Measurements from ENCODE around the gene SRGAP2C. TPM values are rescaled to one million over a fixed set of nuclear protein-coding genes. Genes with fewer than 3 reads are reported as not detected.
A peak's percentile ranks its signal among the peaks of the same experiment; 100 is the strongest.
"Not testable (repeated sequence)": the region's sequence is repeated elsewhere in the genome, so short reads cannot be mapped to it uniquely, and the experiment has no call there.

The SRGAP2C gene
- total RNA-seq, 1 donor from 2014 or later, result 65.3 TPM

- H3K4me3 ChIP-seq (ENCODE audit: insufficient read depth, low read depth, low read length); H3K36me3 Mint-ChIP-seq (ENCODE audit: low read depth, unreplicated experiment); H3K9me3 Mint-ChIP-seq (ENCODE audit: unreplicated experiment); H3K27ac ChIP-seq (ENCODE audit: low read depth, low read length); H3K4me2 ChIP-seq (ENCODE audit: low read length); H3K9ac ChIP-seq (ENCODE audit: low read length); FAIRE-seq; H3K36me3 ChIP-seq (ENCODE audit: insufficient read depth, low read length); H3K27ac Mint-ChIP-seq (ENCODE audit: unreplicated experiment); H3K4me1 Mint-ChIP-seq (ENCODE audit: low read depth, unreplicated experiment); H2AFZ ChIP-seq (ENCODE audit: low read depth, low read length); H3K9me3 ChIP-seq (ENCODE audit: insufficient read depth, low read depth, low read length); H4K20me1 ChIP-seq (ENCODE audit: insufficient read depth, low read length); H3K4me1 ChIP-seq (ENCODE audit: insufficient read depth, low read length); H3K27me3 ChIP-seq (ENCODE audit: insufficient read depth, low read length); H3K27me3 Mint-ChIP-seq (ENCODE audit: low read depth, unreplicated experiment); DNase-seq (ENCODE audit: low read depth); H3K79me2 ChIP-seq (ENCODE audit: insufficient read depth, low read length); H3K4me3 Mint-ChIP-seq (ENCODE audit: unreplicated experiment): not testable (repeated sequence)
Observed at GRCh38 chr1:121207328-121207727, 22.6 kb downstream of the SRGAP2C start.

GRCh38 chr1:121208375-121208774 lies 23.6 kb downstream of the SRGAP2C start:
- not testable (repeated sequence) for H3K36me3 Mint-ChIP-seq (ENCODE audit: low read depth, unreplicated experiment); H3K36me3 ChIP-seq (ENCODE audit: insufficient read depth, low read length); H3K4me3 Mint-ChIP-seq (ENCODE audit: unreplicated experiment); H3K27ac ChIP-seq (ENCODE audit: low read depth, low read length); H4K20me1 ChIP-seq (ENCODE audit: insufficient read depth, low read length); H3K27ac Mint-ChIP-seq (ENCODE audit: unreplicated experiment); H3K27me3 ChIP-seq (ENCODE audit: insufficient read depth, low read length); H3K4me1 ChIP-seq (ENCODE audit: insufficient read depth, low read length); H3K4me3 ChIP-seq (ENCODE audit: insufficient read depth, low read depth, low read length); H3K9me3 Mint-ChIP-seq (ENCODE audit: unreplicated experiment); H3K9me3 ChIP-seq (ENCODE audit: insufficient read depth, low read depth, low read length); H3K9ac ChIP-seq (ENCODE audit: low read length); H3K4me1 Mint-ChIP-seq (ENCODE audit: low read depth, unreplicated experiment); H3K4me2 ChIP-seq (ENCODE audit: low read length); H3K79me2 ChIP-seq (ENCODE audit: insufficient read depth, low read length); FAIRE-seq; H2AFZ ChIP-seq (ENCODE audit: low read depth, low read length); H3K27me3 Mint-ChIP-seq (ENCODE audit: low read depth, unreplicated experiment)
- peak; percentile 23 for DNase-seq (ENCODE audit: low read depth)

GRCh38 chr1:121210778-121211177 lies 26.0 kb downstream of the SRGAP2C start:
- not testable (repeated sequence) for H3K9ac ChIP-seq (ENCODE audit: low read length); H3K4me3 ChIP-seq (ENCODE audit: insufficient read depth, low read depth, low read length); H3K4me1 Mint-ChIP-seq (ENCODE audit: low read depth, unreplicated experiment); H3K36me3 ChIP-seq (ENCODE audit: insufficient read depth, low read length); FAIRE-seq; H3K27me3 ChIP-seq (ENCODE audit: insufficient read depth, low read length); H3K36me3 Mint-ChIP-seq (ENCODE audit: low read depth, unreplicated experiment); H2AFZ ChIP-seq (ENCODE audit: low read depth, low read length); H3K9me3 ChIP-seq (ENCODE audit: insufficient read depth, low read depth, low read length); H4K20me1 ChIP-seq (ENCODE audit: insufficient read depth, low read length); H3K4me1 ChIP-seq (ENCODE audit: insufficient read depth, low read length); H3K27ac ChIP-seq (ENCODE audit: low read depth, low read length); H3K9me3 Mint-ChIP-seq (ENCODE audit: unreplicated experiment); H3K27me3 Mint-ChIP-seq (ENCODE audit: low read depth, unreplicated experiment); H3K4me2 ChIP-seq (ENCODE audit: low read length); DNase-seq (ENCODE audit: low read depth); H3K27ac Mint-ChIP-seq (ENCODE audit: unreplicated experiment); H3K4me3 Mint-ChIP-seq (ENCODE audit: unreplicated experiment); H3K79me2 ChIP-seq (ENCODE audit: insufficient read depth, low read length)

- H3K27me3 ChIP-seq (ENCODE audit: insufficient read depth, low read length); DNase-seq (ENCODE audit: low read depth); H4K20me1 ChIP-seq (ENCODE audit: insufficient read depth, low read length); H2AFZ ChIP-seq (ENCODE audit: low read depth, low read length); H3K9ac ChIP-seq (ENCODE audit: low read length); H3K9me3 Mint-ChIP-seq (ENCODE audit: unreplicated experiment); H3K4me1 ChIP-seq (ENCODE audit: insufficient read depth, low read length); H3K27me3 Mint-ChIP-seq (ENCODE audit: low read depth, unreplicated experiment); H3K4me3 ChIP-seq (ENCODE audit: insufficient read depth, low read depth, low read length); H3K9me3 ChIP-seq (ENCODE audit: insufficient read depth, low read depth, low read length); H3K36me3 Mint-ChIP-seq (ENCODE audit: low read depth, unreplicated experiment); H3K79me2 ChIP-seq (ENCODE audit: insufficient read depth, low read length); H3K27ac ChIP-seq (ENCODE audit: low read depth, low read length); FAIRE-seq; H3K4me2 ChIP-seq (ENCODE audit: low read length); H3K4me1 Mint-ChIP-seq (ENCODE audit: low read depth, unreplicated experiment); H3K27ac Mint-ChIP-seq (ENCODE audit: unreplicated experiment); H3K36me3 ChIP-seq (ENCODE audit: insufficient read depth, low read length); H3K4me3 Mint-ChIP-seq (ENCODE audit: unreplicated experiment): not testable (repeated sequence)
Observed at GRCh38 chr1:121213491-121213890, 28.7 kb downstream of the SRGAP2C start.

- H3K27ac Mint-ChIP-seq (ENCODE audit: unreplicated experiment); H3K9me3 ChIP-seq (ENCODE audit: insufficient read depth, low read depth, low read length); H3K79me2 ChIP-seq (ENCODE audit: insufficient read depth, low read length); H3K4me3 ChIP-seq (ENCODE audit: insufficient read depth, low read depth, low read length); H3K4me1 Mint-ChIP-seq (ENCODE audit: low read depth, unreplicated experiment); DNase-seq (ENCODE audit: low read depth); H3K36me3 ChIP-seq (ENCODE audit: insufficient read depth, low read length); H3K36me3 Mint-ChIP-seq (ENCODE audit: low read depth, unreplicated experiment); H3K9me3 Mint-ChIP-seq (ENCODE audit: unreplicated experiment); H3K27me3 Mint-ChIP-seq (ENCODE audit: low read depth, unreplicated experiment); H4K20me1 ChIP-seq (ENCODE audit: insufficient read depth, low read length); H2AFZ ChIP-seq (ENCODE audit: low read depth, low read length); H3K27ac ChIP-seq (ENCODE audit: low read depth, low read length); H3K4me1 ChIP-seq (ENCODE audit: insufficient read depth, low read length); H3K9ac ChIP-seq (ENCODE audit: low read length); H3K4me2 ChIP-seq (ENCODE audit: low read length); H3K4me3 Mint-ChIP-seq (ENCODE audit: unreplicated experiment); H3K27me3 ChIP-seq (ENCODE audit: insufficient read depth, low read length); FAIRE-seq: not testable (repeated sequence)
Observed at GRCh38 chr1:121214544-121215156, 29.9 kb downstream of the SRGAP2C start.

GRCh38 chr1:121215699-121216417 lies 31.1 kb downstream of the SRGAP2C start:
- not testable (repeated sequence) for H3K9ac ChIP-seq (ENCODE audit: low read length); H3K4me1 Mint-ChIP-seq (ENCODE audit: low read depth, unreplicated experiment)

More at GRCh38 chr1:121215699-121216417, 31.1 kb downstream of the SRGAP2C start:
- not testable (repeated sequence) for H3K4me3 ChIP-seq (ENCODE audit: insufficient read depth, low read depth, low read length); DNase-seq (ENCODE audit: low read depth); H3K4me3 Mint-ChIP-seq (ENCODE audit: unreplicated experiment); H4K20me1 ChIP-seq (ENCODE audit: insufficient read depth, low read length); H3K9me3 ChIP-seq (ENCODE audit: insufficient read depth, low read depth, low read length); H3K27ac ChIP-seq (ENCODE audit: low read depth, low read length); H3K27ac Mint-ChIP-seq (ENCODE audit: unreplicated experiment); H3K4me1 ChIP-seq (ENCODE audit: insufficient read depth, low read length); H3K4me2 ChIP-seq (ENCODE audit: low read length); H3K36me3 Mint-ChIP-seq (ENCODE audit: low read depth, unreplicated experiment); H3K27me3 ChIP-seq (ENCODE audit: insufficient read depth, low read length); H3K9me3 Mint-ChIP-seq (ENCODE audit: unreplicated experiment); H3K27me3 Mint-ChIP-seq (ENCODE audit: low read depth, unreplicated experiment); H2AFZ ChIP-seq (ENCODE audit: low read depth, low read length); FAIRE-seq; H3K79me2 ChIP-seq (ENCODE audit: insufficient read depth, low read length); H3K36me3 ChIP-seq (ENCODE audit: insufficient read depth, low read length)
